Aorta (tissue), 5 donors: ENCODE data around the gene CCDC178. TPM values are rescaled to one million over a fixed set of nuclear protein-coding genes. Genes with fewer than 3 reads are reported as not detected.

ENCODE experiments used
- ATAC-seq: fragments of 200-7000 bp; cut with Tn5 transposase; one replicate; pipeline ENCODE4 v1.9.1; 2022; ENCODE audit warnings: moderate library complexity; ENCODE audit not compliant: low FRiP score
- DNase-seq, 2 donors: peaks; one replicate each; pipeline ENCODE4 v3.0.0-alpha.2; 2020
- H3K27ac ChIP-seq, 2 donors: one replicate each; pipeline ENCODE4 v1.5.1; 2013; ENCODE audit warnings: low read length in 2 of 2, mild to moderate bottlenecking in 2 of 2, moderate library complexity in 2 of 2, control low read depth in 1 of 2, inconsistent platforms in 1 of 2, low read depth in 1 of 2
- H3K27me3 ChIP-seq, 2 donors: one replicate each; pipeline ENCODE4 v1.6.1; 2013; ENCODE audit warnings: control low read depth in 1 of 2, low read length in 1 of 2, mild to moderate bottlenecking in 1 of 2, moderate library complexity in 1 of 2; ENCODE audit not compliant: insufficient read depth in 2 of 2, control insufficient read depth in 1 of 2
- H3K36me3 ChIP-seq, 2 donors: one replicate each; pipeline ENCODE4 v1.6.1; 2013; ENCODE audit warnings: control low read depth in 1 of 2, low read length in 1 of 2, mild to moderate bottlenecking in 1 of 2; ENCODE audit not compliant: insufficient read depth in 2 of 2, control insufficient read depth in 1 of 2
- H3K4me1 ChIP-seq, 2 donors: one replicate each; pipeline ENCODE4 v1.6.1; 2013; ENCODE audit warnings: low read length in 2 of 2, control low read depth in 1 of 2, mild to moderate bottlenecking in 1 of 2, moderate library complexity in 1 of 2; ENCODE audit not compliant: insufficient read depth in 2 of 2, control insufficient read depth in 1 of 2
- H3K4me3 ChIP-seq, 2 donors: one replicate each; pipeline ENCODE4 v1.5.1; 2013; ENCODE audit warnings: low read length in 2 of 2, control low read depth in 1 of 2, mild to moderate bottlenecking in 1 of 2
- H3K9me3 ChIP-seq: one replicate; pipeline ENCODE4 v1.6.1; 2013; ENCODE audit warnings: mild to moderate bottlenecking, low read length; ENCODE audit not compliant: control insufficient read depth
- WGBS, 2 donors: extraction: QIAGEN DNeasy Blood & Tissue Kit; methylation state at CpG; one replicate each; pipeline ENCODE4 v1.1.7; 2013; 5-methylcytosine and 5-hydroxymethylcytosine counted together
- intact Hi-C, 2 donors: fragments of 100-400 bp; cut with DNase I; formaldehyde crosslinking; loops; one replicate each; pipeline versions ENCODE4 v1.14.2 to v1.15.0; 2022
- polyA plus RNA-seq, 2 donors: library from polyadenylated mRNA; stranded (reverse); fragments of 200-250 nt; gene quantifications; one replicate each; pipeline ENCODE4 v1.2.3, GENCODE V29; 2013
- total RNA-seq, 2 donors: library from RNA; stranded (reverse); fragmentation: NEBNext Ultra II Directional; extraction: Animal tissue kit (Norgen Biotek cat#: 25700); gene quantifications; one replicate each; pipeline ENCODE4 v1.2.1, GENCODE V29; 2021
- donor health status: healthy with polysubstance abuse.
- donor health status: Bipolar disorder and iron deficiency.
- donor health status: DM: no; HTN: no; CAD: no.
- donor health status: DM: no; HTN: no; CAD: no.
- donor health status: DM: yes; HTN: yes; CAD: no.

CCDC178 gene
- total and polyA plus RNA-seq, 4 donors = 0.42 to 1.9 TPM; not detected in 2

GRCh38 chr18:33210575-33211189 lies 229.8 kb downstream of the CCDC178 start:
- Histone ChIP-seq H3K9me3 (no peaks in the 10 kb centered on the region), H3K36me3 (no peaks in the 10 kb centered on the region), H3K4me3 (no peak overlapping the region), H3K27ac (no peak overlapping the region), H3K4me1 (no peaks in the 10 kb centered on the region), H3K27me3 (no peaks in the 10 kb centered on the region)
- DNase-seq = no peak
- 30 to 31% methylated on average over 6 of the region's 6 CpGs for WGBS, 2 donors
- no peak for ATAC-seq
- intact Hi-C loops = no loop called here

GRCh38 chr18:33205777-33206176 lies 234.7 kb downstream of the CCDC178 start:
- Histone ChIP-seq H3K9me3 (no peaks in the 10 kb centered on the region), H3K27ac (no peak overlapping the region), H3K4me3 (no peak overlapping the region), H3K4me1 (no peaks in the 10 kb centered on the region), H3K36me3 (no peaks in the 10 kb centered on the region), H3K27me3 (no peaks in the 10 kb centered on the region)
- no peak for DNase-seq
- WGBS, 2 donors = 80 to 88% methylated on average over 1 of the region's 1 CpG
- intact Hi-C loops = no loop called here
- no peak for ATAC-seq

GRCh38 chr18:33201509-33201926 lies 239.0 kb downstream of the CCDC178 start:
- H3K27ac ChIP-seq = no peak overlapping the region
- H3K9me3 ChIP-seq = no peaks in the 10 kb centered on the region
- intact Hi-C loops = no loop called here
- no peaks in the 10 kb centered on the region for H3K4me1 ChIP-seq
- WGBS, 2 donors = 2 to 4% methylated on average over 8 of the region's 8 CpGs
- H3K36me3 ChIP-seq = no peaks in the 10 kb centered on the region
- no peak for DNase-seq
- H3K27me3 ChIP-seq = no peaks in the 10 kb centered on the region
- no peak for ATAC-seq
- H3K4me3 ChIP-seq = no peak overlapping the region

- Histone ChIP-seq H3K36me3 (no peaks in the 10 kb centered on the region), H3K27me3 (no peaks in the 10 kb centered on the region), H3K4me3 (no peak overlapping the region), H3K27ac (no peak overlapping the region), H3K4me1 (no peaks in the 10 kb centered on the region), H3K9me3 (no peaks in the 10 kb centered on the region)
- no peak for DNase-seq
- WGBS, 2 donors = 21 to 31% methylated on average over 2 of the region's 2 CpGs
- ATAC-seq = no peak
- intact Hi-C loops = no loop called here
Observed at GRCh38 chr18:33195795-33196194, 244.7 kb downstream of the CCDC178 start.

- Histone ChIP-seq H3K9me3 (no peaks in the 10 kb centered on the region), H3K36me3 (no peaks in the 10 kb centered on the region), H3K27me3 (no peaks in the 10 kb centered on the region), H3K27ac (no peak overlapping the region), H3K4me3 (no peak overlapping the region), H3K4me1 (no peaks in the 10 kb centered on the region)
- DNase-seq (no peak), ATAC-seq (no peak)
- intact Hi-C loops = no loop called here
Observed at GRCh38 chr18:33194793-33195192, 245.7 kb downstream of the CCDC178 start.

- Histone ChIP-seq H3K27ac (no peak overlapping the region), H3K9me3 (no peaks in the 10 kb centered on the region), H3K4me3 (no peak overlapping the region), H3K4me1 (no peaks in the 10 kb centered on the region), H3K27me3 (no peaks in the 10 kb centered on the region), H3K36me3 (no peaks in the 10 kb centered on the region)
- DNase-seq (no peak), ATAC-seq (no peak)
- WGBS, 2 donors = 48 to 59% methylated on average over 3 of the region's 3 CpGs
- intact Hi-C loops = no loop called here
Observed at GRCh38 chr18:33184958-33185357, 255.6 kb downstream of the CCDC178 start.

GRCh38 chr18:33184175-33184574 lies 256.3 kb downstream of the CCDC178 start:
- Histone ChIP-seq H3K36me3 (no peaks in the 10 kb centered on the region), H3K9me3 (no peaks in the 10 kb centered on the region), H3K4me1 (no peaks in the 10 kb centered on the region), H3K27me3 (no peaks in the 10 kb centered on the region), H3K27ac (no peak overlapping the region), H3K4me3 (no peak overlapping the region)
- intact Hi-C loops = no loop called here
- WGBS, 2 donors = 28 to 30% methylated on average over 3 of the region's 3 CpGs
- DNase-seq = no peak
- ATAC-seq = no peak

- WGBS, 2 donors = 73% methylated on average over 4 of the region's 4 CpGs
- no peaks in the 10 kb centered on the region for H3K9me3 ChIP-seq
- H3K27ac ChIP-seq = no peak overlapping the region
- ATAC-seq (no peak), DNase-seq (no peak)
- H3K4me1 ChIP-seq = no peaks in the 10 kb centered on the region
- no peak overlapping the region for H3K4me3 ChIP-seq
- intact Hi-C loops = no loop called here
- no peaks in the 10 kb centered on the region for H3K36me3 ChIP-seq
- no peaks in the 10 kb centered on the region for H3K27me3 ChIP-seq
Observed at GRCh38 chr18:33183136-33183535, 257.4 kb downstream of the CCDC178 start.

- no peak overlapping the region for H3K27ac ChIP-seq
- ATAC-seq (no peak), DNase-seq (no peak)
- no peaks in the 10 kb centered on the region for H3K27me3 ChIP-seq
- no peak overlapping the region for H3K4me3 ChIP-seq
- no peaks in the 10 kb centered on the region for H3K36me3 ChIP-seq
- WGBS, 2 donors = 73 to 83% methylated on average over 2 of the region's 2 CpGs
- H3K9me3 ChIP-seq = no peaks in the 10 kb centered on the region
- no peaks in the 10 kb centered on the region for H3K4me1 ChIP-seq
- intact Hi-C loops = no loop called here
Observed at GRCh38 chr18:33181016-33181415, 259.5 kb downstream of the CCDC178 start.
